CD1c-positive myeloid dendritic cell (primary cell): ENCODE measurements around the gene PCK2.

ENCODE experiments used
- DNase-seq: peaks from one replicate; pipeline ENCODE4 v3.0.0-alpha.2; 2016; ENCODE audit errors: extremely low spot score

The PCK2 gene

GRCh38 chr14:24136684-24137528, 42.8 kb downstream of the PCK2 start:
- DNase-seq: no peak

DNA sequence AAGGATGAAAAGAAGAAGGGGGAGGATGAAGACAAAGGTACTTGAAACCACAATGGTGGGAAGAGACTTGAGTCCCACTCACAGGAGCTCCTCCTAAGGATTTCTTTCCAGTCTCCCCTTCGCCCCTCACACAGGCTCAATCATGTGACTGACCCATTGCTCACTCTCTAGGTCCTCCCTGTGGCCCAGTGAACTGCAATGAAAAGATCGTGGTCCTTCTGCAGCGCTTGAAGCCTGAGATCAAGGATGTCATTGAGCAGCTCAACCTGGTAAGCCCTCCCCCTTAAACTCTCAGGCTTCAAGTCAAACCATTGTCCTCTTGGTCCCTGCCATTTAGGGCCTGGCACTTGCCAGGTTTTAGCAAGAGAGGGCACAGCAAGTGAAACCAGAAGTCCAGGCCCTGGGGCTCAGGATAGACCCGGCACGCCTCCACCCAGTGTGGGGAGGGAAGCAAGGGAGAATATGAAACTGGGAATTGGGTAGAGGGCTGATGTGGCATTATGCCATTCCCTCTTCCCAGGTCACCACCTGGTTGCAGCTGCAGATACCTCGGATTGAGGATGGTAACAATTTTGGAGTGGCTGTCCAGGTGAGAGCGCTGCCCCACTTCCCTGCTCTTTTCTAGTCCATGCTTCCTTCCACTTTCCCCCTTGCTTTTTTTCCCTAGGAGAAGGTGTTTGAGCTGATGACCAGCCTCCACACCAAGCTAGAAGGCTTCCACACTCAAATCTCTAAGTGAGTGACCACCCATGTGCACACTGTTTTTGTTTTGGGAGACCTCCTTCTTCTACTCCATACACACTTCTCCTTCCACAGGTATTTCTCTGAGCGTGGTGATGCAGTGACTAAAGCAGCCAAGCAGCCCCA, 43.7 kb downstream of the PCK2 start:
- no peak for DNase-seq

GRCh38 chr14:24138396-24139271, 44.5 kb downstream of the PCK2 start:
- no peak for DNase-seq

DNA sequence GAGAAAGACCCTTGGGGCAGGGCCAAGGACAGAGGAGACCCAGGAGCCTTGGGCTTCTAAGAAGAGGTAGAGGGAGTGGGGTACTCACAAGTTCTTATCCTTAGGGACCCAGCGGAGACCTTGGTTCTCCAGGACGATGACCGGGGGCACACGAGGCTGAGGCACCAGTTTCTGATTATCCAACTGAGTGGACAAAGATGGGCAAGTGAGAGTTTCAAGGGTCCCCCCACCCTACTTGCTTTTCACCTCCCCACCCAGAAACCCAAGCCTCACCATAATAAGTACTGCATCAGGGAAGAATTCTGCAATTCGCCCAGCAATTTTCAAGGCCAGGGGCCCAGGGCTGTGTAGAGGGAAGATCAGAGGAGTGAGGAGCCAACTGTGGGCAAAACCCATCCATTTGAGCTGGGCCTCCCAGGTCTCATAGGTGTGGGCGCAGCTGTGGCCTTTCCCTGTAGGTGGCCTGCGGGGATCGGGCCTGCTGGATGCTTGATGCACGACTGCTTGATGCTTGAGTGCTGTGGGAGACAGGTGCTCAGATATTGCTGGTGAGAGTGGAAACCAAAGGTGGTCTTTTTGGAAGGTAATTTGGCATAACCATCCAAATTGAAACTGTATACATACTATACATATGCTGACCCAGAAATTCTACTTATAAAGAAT, 45.3 kb downstream of the PCK2 start:
- DNase-seq: no peak

GRCh38 chr14:24141097-24141880, 47.2 kb downstream of the PCK2 start, which contains the start of gene EMC9:
TSS of gene EMC9 (minus strand) at chr14:24141591. CDS start at chr14:24141304, 287 bp downstream.
- peak; percentile 100 for DNase-seq

DNA sequence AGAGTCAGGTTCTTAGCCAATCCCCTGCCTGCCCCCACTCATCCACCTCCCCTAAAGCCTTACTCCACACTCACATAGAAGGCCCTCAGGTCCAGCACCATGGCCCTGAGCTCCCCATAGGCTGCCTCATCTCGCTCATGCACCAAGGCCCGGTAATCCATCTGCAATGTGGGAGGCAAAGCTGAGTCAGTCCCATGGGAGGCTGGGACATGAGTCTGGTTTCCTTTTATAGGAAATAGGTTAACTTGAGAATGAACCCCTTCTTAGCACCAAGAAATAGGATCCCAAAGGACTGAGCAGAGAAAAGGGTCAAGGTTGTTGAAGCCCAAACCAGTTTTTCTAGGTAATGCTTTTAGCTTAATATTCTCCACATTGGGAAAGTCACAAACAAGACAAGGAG, 49.4 kb downstream of the PCK2 start:
- DNase-seq: no peak

DNA sequence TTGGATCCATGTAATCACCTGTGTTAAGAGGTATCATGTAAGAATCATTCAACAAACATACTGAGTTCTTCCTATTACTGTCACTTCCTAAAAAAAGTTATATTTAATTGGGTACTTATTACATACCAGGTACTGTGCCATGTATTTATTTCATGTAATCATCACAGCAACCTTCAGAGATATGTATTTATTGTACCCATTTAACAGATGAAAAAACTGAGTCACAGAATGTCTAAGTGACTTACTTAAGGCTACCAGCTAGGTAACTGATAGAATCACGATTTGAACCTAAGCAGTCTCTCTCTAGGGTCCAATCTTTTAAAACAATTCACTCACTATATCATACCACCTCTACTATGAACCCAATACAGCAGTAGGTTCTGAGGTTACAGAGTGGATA, 50.3 kb downstream of the PCK2 start:
- no peak for DNase-seq

GRCh38 chr14:24145219-24145618, 51.1 kb downstream of the PCK2 start:
- DNase-seq: no peak

DNA sequence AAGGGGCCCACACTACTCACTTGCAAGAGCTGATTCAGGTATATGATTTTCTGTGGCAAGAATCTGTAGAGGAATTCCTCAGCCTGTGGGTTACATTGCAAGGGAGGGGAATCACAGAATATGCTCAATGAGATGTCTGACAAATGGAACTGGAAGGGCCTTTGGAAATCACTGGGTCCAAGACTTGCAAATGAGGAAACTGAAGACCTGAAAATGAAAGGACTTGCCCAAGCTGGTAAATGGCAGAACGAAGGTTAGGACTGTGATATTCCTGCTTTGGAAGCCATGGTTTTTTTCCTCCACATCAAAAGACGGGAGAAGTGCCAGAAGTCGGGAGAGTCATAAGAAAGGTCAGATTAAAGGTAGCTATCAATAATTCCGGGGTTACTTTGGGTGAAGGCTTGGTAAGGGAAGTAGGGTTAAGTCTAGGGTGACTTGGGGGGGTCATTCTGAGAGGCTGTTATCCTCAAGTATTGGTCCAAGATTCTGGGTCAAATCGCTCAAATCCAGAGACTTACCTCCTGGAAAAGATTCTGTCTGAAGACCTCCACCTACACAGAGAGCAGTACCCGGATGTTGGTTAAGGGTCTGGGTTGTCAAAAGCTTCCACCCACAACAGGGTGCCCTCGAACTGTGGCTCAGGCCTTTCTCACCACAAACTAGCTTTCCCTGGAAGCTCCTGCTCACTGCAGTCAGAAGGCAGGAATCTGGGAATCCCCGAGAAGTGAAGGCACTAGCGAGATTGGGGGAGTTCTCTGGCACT, 51.8 kb downstream of the PCK2 start:
- DNase-seq: peak; percentile 36

- peak; percentile 93 for DNase-seq
Measured at GRCh38 chr14:24146453-24146977, 52.4 kb downstream of the PCK2 start, which contains the start of gene PSME2. TSS of gene PSME2 (minus strand) at chr14:24146610. CDS start at chr14:24146581, 29 bp downstream.

DNA sequence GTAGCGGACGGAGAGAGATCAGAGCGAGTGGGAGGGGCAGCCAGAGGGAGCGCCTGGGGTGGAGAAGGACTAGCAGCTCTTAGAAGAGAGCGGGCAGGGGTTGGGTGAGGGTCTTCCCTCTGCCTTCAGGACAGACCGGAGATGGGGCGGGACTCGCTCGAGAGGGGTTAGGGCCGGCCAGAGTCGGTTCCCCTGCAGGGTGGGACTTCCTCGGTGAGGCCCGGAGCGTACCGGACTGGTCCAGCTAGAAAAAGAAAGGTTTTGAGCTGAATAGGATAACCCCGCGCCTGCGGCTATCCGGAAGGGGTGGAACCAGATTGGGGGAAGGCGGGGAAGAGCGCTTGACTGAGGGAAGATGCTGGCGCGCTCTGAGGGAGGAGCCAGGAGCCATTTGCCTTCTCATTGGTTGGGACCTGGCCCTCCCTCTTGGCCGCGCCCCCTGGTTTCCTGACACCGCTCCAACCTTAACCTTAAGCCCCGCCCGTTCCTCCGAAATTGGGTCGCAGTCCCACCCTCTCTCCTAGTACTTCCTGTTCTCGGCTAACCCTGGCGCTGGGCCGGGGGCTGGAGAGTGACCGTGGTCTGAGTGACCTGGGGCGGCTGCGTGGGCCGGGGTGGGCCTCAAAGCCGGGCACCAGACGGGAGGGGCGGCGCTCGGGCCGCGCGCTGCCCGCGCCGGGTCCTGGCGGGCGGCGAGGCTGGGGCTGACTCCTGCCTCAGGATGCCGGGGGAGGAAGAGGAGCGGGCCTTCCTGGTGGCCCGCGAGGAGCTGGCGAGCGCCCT, 53.1 kb downstream of the PCK2 start, which contains the start of gene RNF31:
RNF31 (plus strand) TSS at position 521 of the 783 bp plus-strand sequence; CDS start at position 722, 201 bp downstream.
- DNase-seq: peak; percentile 99

DNA sequence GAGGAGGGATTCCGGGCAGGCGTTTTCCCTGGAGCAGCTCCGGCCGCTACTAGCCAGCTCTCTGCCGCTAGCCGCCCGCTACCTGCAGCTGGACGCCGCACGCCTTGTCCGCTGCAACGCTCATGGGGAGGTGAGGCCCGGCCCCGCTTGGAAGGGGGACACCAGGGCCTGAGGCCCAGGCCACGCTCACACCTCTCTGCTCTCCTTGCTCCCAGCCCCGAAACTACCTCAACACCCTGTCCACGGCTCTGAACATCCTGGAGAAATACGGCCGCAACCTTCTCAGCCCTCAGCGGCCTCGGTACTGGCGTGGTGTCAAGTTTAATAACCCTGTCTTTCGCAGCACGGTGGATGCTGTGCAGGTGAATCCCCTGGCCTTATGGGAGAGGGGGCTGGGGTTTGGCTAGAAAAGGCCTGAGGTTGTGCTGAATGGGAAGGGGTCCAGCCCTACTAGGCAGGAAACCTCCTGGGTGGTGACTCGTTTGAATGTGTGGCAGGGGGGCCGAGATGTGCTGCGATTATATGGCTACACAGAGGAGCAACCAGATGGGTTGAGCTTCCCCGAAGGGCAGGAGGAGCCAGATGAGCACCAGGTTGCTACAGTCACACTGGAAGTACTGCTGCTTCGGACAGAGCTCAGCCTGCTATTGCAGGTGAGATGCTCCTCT, 53.8 kb downstream of the PCK2 start:
- DNase-seq: no peak

GRCh38 chr14:24149302-24149969, 55.3 kb downstream of the PCK2 start:
- DNase-seq: no peak

DNA sequence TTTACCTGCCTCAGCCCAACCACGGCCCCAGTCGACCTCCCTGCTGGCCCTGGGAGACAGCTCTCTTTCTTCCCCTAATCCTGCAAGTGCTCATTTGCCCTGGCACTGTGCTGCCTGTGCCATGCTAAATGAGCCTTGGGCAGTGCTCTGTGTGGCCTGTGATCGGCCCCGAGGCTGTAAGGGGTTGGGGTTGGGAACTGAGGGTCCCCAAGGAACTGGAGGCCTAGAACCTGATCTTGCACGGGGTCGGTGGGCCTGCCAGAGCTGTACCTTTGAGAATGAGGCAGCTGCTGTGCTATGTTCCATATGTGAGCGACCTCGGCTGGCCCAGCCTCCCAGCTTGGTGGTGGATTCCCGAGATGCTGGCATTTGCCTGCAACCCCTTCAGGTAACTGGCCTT, 56.0 kb downstream of the PCK2 start:
- no peak for DNase-seq

GRCh38 chr14:24150567-24150966, 56.5 kb downstream of the PCK2 start:
- no peak for DNase-seq

DNA sequence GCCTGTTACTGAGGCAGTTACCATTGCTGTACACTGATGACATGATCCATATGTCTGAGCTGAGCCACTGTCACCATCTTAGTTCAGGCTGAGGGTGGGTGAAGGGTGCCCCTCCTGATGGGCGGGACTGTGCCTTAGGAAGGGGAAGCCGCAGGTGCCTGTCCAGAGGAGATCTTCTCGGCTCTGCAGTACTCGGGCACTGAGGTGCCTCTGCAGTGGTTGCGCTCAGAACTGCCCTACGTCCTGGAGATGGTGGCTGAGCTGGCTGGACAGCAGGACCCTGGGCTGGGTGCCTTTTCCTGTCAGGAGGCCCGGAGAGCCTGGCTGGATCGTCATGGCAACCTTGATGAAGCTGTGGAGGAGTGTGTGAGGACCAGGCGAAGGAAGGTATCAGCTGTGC, 56.9 kb downstream of the PCK2 start:
- DNase-seq: no peak

GRCh38 chr14:24151404-24152080, 57.4 kb downstream of the PCK2 start:
- DNase-seq: no peak
